ENCODE measurements around the gene GOLGA5.
"Not testable (repeated sequence)": the region's sequence is repeated elsewhere in the genome, so short reads cannot be mapped to it uniquely, and the experiment has no call there.

The GOLGA5 gene, protein sequence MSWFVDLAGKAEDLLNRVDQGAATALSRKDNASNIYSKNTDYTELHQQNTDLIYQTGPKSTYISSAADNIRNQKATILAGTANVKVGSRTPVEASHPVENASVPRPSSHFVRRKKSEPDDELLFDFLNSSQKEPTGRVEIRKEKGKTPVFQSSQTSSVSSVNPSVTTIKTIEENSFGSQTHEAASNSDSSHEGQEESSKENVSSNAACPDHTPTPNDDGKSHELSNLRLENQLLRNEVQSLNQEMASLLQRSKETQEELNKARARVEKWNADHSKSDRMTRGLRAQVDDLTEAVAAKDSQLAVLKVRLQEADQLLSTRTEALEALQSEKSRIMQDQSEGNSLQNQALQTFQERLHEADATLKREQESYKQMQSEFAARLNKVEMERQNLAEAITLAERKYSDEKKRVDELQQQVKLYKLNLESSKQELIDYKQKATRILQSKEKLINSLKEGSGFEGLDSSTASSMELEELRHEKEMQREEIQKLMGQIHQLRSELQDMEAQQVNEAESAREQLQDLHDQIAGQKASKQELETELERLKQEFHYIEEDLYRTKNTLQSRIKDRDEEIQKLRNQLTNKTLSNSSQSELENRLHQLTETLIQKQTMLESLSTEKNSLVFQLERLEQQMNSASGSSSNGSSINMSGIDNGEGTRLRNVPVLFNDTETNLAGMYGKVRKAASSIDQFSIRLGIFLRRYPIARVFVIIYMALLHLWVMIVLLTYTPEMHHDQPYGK

DNA sequence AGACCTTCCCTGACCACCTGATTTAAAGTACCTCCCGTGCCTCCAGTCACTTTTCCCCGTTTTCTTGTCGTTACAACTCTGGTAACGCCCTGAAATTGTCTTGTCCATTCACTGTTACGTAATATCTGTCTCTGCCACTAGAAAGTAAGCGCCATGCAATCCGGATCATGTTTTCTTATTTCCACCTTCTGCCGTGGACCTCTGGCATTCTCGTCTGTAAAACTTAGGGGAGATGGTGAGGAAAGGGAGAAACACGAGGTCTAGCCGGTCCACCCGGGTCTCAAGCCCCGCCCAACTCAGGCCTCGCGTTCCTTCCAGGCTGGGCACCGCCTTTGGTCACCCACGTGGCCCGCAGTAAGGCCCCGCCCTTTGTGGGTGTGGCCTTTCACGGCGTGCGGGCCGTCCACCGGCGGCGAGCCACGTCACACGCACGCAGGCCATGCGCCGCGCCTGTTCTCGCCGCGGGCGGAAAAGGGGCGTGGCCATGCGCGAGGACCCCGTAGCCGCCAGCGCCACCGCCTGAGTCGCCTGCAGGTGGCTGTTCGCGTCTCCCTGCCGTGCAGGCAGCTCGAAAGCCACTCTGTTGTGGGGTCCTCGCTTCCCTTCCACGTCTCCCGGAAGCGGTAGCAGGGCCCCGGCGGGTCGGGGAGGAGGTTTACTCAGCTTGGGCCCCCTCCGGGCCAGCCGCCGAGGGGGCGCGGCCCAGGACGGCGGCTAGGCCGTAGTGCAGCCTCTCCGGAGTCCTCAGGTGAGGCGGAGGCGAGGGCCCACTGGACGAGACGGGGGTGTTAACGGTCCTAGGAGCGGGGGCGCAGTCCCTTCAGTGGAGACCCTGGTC, at the start of gene GOLGA5:
TSS of gene GOLGA5 (plus strand) at position 597 of the 838 bp plus-strand sequence. CDS start 3,133 bp downstream, outside the sequence.
- DNase-seq = peak; percentile 59 to 100 (median 97)

DNA sequence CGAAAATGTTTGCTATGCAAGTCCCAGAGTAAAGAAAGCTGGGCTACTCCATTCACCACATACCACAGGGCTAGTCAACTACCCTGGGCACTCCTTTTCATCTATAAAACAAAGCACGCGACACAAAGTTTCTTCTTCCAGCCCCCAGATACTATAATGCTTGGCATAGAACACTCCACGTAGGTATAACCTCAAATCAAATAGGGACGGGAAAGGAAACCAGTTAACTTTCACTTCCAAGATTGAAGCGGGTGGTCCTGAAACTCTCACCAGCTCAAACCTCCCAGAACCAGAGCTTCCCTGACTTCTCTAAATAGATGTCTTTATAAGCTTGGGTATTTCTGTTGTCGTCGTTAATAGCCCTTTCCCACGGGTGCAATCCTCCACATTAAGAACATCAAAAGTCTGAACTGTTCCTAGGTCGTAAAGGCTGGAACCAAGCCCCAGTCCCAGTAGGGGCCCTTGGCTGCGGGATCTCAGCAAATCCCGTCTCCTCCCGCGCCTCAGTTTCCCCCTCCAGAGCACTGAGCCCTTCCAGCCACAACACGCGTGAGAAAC, 46.3 kb upstream of the GOLGA5 start:
- DNase-seq = peak in 4 of 56 donors; percentile 15 to 42 (median 32)

DNA sequence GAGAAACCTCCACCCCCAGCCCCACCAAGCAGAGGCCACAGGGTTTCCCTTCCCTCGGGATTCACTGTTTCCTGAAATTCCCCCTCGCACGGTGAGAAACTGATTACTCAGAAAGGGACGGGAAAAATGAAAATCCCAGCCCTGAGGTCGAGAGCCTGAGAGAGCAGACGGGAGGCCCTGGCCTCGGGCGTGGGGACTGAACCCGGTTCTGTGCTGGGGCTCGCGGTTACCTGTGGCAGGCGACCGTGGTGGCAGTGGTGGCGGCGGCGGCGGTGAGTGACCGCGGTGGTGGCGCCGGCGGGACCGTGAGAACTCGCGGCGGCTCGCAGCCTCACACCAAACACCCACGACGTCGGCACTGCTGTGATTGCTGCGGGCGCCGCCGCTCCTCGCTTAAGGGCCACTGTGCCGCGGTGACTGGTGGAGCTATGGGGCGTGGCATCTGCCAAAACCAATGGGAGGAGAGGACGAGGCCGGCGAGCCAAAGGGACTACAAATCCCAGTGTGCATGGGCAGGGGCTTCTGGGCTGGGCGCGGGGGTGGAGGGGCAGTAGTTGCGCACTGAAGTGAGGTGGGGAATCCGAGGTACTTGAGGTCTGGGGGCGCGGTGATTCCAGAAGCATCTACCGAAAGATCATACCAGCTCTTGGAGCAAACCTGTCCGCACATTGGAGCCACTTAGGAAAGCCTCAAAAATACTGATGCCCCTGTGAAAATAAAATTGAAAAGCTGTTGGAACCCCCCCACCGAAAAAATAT, 45.7 kb upstream of the GOLGA5 start, which contains the start of gene LGMN:
TSS of gene LGMN (minus strand) at position 369 of the 758 bp plus-strand sequence. CDS start 15,841 bp downstream, outside the sequence.
- peak; percentile 26 to 98 (median 95) for DNase-seq

DNA sequence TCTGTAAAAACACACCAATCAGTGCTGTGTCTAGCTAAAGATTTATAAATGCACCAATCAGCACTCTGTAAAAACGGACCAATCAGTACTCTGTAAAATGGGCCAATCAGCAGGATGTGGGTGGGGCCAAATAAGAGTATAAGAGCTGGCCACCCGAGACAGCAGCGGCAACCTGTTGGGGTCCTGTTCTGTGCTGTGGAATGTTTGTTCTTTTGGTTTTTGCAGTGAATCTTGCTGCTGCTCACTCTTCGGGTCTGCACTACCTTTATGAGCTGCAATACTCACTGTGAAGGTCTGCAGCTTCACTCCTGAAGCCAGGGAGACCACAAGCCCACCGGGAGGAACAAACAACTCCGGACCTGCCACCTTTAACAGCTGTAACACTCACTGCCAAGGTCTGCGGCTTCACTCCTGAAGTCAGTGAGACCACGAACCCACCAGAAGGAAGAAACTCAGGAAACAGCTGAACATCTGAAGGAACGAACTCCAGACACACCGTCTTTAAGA, 43.8 kb upstream of the GOLGA5 start:
- peak in 1 of 56 donors; percentile 23 for DNase-seq

DNA sequence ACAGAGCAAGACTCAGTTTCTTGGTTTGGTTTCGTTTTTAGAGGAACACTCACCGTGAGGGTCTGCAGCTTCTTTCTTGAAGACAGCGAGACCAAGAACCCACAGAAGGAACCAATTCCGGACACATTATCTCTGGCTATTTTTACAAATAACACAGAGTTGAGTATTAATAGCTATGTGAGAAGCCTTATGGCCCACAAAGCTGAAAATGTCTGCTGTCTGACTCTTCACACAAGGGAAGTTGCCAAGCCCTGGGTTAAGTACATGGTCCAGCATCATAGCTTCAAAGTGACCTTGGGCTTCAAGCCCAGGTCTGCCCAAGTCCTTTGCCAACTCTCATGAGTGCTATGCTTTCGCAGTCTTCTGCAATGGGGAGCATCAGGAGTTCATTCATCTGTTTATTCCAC, 43.1 kb upstream of the GOLGA5 start:
- DNase-seq = no peak

DNA sequence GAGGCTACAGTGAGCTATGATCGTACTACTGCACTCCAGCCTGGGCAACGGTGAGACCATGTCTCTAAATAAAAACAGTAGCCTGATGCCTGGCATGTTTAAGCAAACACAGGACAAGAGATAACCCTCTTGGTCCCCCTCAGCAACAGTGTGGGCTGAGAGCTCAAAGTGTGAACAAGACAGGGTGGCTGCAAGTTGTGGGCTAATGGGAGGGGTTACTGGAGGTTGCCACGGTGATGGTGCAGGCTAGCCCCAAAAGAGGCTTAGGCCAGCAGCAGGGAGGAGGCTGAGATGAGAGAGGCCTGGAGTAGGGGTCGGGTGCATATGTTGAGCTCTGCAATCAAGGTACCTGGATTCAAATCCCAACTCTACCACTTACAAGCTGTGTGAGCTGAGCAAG, 42.3 kb upstream of the GOLGA5 start:
- no peak for DNase-seq

DNA sequence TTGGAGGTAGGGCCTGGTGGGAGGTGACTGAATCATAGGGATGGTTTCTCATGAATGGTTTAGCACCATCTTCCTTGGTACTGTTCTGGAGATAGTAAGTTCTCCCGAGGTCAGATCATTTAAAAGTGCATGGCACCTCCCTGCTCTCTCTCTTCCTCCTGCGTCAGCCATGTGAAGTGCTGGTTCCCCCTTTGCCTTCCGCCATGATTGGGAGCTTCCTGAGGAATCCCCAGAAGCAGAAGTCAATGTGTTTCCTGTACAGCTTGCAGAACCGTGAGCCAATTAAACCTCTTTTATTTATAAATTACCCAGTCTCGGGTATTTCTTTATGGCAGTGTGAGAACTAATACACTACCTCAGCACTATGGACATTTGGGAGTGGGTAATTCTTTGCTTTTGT, 40.9 kb upstream of the GOLGA5 start:
- DNase-seq = peak in 4 of 56 donors; percentile 5 to 19 (median 11)

DNA sequence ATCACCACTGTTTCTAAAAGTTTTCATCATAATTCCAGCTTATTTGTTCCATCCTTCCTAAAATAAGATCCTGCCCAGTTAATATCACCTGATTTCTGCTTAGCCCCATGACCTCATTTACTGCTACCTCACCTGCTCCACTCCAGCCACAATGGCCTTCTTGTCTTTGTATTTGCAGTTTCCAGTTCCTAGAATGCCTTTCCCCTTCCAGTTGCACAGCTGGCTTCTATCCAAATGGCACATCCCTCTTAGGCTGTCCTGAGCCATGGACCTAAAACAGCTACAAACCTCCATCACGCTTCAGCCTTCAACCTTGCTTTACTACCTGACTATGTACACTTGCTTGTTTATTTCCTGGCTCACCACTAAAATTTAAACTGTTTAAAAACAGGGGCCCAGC, 39.1 kb upstream of the GOLGA5 start:
- no peak for DNase-seq

DNA sequence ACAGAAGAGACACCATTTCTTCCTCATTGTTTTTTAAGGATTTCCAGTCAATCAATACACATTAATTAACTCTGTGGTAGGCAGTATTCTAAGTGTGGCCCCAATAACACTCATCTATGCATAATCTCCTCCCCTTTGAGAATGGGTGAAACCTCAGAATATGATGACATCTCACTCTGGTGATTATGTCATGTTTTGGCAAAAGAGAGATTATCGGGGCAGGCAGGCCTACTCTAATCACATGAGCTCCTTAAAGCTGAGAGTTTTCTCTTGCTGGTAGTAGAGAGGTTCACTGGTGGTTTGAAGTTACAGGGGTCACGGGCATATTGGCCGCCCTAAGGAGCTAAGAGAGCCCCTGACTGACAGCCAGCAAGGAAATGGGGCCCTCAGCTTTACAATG, 38.6 kb upstream of the GOLGA5 start:
- no peak for DNase-seq

DNA sequence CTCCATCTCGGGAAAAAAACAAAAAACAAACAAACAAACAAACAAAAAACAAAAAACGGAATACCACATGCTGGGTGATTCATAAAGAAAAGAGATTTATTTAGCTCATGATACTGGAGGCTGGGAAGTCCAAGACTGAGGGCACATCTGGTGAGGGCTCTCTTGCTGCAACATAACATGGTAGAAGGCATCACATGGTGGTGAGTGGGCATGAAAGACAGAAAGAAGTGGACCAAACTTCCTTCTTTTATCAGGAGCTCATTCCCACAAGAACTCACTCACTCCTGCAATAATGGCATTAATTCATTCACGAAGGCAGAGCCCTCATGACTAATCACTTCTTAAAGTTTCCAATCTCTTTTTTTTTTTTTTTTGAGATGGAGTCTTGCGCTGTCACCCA, 37.7 kb upstream of the GOLGA5 start:
- DNase-seq = no peak

DNA sequence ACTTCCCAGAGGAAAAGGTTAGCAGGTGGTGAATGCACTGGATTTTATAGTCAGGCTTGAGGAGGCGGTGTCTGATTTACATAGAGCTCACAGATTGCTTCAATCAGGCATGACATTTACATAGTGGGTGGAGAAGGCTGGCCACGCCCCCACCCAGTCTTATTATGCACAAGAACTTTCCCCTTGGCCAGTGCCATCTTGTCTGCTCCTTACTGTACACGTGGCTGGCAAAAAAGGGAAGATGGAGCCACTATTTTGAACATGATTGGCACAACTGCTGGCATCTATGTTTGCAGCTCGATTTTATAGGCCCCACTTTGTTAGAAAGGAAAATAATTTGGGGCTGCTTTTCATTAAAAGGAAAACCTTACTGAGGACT, 34.8 kb upstream of the GOLGA5 start:
- DNase-seq = no peak

DNA sequence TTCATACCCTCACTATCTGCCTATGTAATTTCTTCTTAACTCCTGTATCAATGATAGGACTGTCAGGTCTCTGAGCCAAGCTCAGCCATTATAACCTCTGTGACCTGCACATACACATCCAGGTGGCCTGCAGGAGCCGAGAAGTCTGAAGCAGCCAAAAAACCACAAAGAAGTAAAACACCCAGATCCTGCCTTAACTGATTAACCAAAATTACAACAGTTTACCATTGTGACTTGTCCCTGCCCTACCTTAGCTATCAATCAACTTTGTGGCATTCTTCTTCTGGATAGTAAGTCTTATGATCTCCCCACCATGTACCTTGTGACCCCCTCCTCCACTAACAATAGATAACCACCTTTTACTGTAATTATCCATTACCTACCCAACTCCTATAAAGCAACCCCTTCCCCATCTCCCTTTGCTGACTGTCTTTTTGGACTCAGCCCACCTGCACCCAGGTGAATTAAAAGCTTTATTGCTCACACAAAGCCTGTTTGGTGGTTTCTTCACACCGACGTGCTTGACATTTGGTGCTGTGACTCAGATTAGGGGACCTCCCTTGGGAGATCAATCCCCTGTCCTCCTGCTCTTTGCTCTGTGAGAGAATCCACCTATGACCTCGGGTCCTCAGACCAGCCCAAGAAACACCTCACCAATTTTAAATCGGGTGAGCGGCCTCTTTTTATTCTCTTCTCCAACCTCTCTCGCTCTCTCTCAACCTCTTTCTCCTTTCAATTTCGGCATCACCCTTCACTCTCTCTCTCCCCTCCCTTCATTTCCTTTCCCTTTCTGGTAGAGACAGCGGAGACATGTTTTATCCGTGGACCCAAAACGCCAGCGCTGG, 34.2 kb upstream of the GOLGA5 start:
- no peak for DNase-seq

DNA sequence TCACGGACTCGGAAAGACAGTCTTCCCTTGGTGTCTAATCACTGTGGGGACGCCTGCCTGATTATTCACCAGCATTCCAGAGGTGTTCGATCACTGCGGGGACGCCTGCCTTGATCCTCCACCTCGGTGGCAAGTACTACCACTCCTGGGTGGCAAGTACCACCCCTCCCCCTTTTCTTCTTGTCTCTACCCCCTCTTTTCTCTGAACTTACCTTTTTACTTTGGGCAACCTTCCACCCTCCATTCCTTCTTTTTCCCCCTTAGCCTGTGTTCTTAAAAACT, 33.6 kb upstream of the GOLGA5 start:
- DNase-seq = no peak

DNA sequence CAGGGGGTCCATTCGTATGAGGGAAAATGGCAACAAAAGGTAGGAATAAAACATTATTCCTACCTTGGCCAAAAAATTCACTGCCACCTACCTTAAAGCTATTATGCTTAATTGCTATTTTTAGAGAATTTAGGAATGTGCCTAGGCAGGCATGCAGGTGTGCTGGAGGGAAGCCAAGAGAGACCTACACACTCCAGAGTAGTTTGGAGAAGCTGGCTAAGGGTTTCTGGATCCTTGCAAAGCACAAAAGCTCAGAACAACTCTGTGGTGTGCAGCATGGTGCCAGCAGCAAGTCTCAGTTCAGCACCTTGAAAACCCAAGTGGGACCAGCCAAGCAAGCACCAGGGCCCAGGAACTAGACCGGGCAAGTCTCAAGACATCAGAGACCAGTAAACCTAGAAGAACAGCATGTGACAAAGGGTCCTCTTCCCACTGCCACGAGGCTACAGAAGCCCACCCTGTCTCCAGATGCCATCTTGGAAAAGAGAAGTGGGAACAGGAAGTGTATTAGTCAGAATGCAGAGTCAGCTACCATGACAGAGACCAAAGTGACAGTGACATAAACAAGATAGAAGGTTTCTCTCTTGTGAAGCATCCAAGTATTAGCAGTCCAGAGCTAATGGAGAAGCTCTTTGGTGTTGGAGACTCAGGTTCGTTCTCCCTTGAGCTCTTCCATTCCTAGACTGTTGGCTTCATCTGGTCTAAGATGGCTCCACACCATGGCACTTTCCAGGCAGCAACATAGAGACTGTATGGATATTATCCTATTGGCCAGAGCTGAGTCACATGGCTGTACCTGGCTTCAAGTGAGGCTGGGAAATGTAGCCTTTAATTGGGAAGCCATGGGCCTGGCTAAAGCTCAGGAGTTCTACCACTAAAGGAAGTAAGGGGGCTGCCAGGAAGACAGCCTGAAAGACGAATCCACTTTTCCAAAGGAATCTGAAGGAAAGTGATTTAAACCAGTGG, 30.2 kb upstream of the GOLGA5 start:
- not testable (repeated sequence) for DNase-seq

DNA sequence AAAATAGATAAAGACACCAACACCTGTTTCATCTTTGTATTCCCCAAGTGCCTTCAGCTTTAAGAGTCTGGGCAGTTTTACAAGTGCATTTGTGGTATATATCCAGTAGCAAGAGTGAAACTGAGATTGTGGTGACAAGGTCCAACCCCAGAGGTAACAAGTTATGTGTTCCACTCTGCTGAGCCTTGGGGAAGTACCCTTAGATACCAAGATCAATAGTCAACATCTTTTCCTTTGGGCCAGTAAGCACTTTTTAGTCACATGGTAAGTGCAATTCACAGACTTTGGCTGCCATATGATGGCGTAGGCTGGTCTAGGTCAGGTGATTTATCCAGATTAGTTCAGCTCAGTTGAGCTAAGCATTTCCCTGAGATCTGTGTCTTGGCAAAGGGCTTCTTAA, 25.9 kb upstream of the GOLGA5 start:
- DNase-seq = not testable (repeated sequence)

DNA sequence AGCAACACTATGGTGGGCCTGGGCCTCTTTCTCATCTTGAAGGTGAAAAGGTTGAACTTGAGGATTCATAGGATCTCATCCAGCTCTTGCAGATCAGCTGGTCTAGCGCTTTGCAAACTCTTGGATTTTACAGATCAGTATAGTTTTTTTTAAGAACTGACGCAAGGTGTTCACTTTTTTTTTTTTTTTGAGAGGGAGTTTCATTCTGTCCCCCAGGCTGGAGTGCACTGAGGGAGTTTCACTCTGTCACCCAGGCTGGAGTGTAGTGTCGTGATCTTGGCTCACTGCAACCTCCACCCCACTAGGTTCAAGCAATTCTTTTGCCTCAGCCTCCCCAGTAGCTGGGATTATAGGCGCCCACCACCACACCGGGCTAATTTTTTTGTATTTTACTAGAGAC, 25.3 kb upstream of the GOLGA5 start:
- no peak for DNase-seq

DNA sequence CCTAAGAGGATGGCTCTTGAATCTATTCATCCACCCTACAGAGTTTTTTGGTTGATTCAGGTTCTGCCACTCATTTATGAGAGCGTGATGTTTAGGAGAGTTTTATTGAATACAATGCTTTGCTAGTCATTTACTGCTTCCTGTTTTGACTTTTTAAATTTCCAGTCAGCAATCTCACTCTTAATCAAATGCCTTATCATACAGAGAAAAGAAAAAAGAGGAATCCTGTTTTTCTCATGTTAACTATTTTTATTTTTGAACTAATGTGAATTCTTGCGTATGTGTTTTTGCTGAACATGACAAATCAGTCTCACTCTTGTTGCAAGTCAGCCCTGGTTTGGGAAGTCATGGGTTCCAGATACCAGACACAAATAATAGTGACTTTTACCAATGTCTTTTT, 23.6 kb upstream of the GOLGA5 start:
- DNase-seq = no peak

DNA sequence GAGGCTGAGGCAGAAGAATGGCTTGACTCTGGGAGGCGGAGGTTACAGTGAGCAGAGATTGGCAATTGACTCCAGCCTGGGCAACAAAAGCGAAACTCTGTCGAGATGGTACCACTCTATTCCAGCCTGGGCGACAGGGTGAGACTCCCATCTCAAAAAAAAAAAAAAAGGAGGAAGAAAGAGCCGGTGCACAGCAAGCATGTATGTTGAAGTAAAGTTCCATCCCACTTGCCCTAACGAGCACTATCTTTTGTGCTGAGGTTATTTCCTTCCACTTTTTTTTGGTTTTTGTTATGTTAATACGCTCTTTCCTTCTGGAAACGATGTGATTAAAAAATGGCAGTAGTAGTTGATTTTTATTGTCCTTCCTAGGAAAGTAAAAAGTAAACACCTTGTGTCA, 19.5 kb upstream of the GOLGA5 start:
- no peak for DNase-seq
